WTC11 (cell line): Measurements from ENCODE around the gene NIP7. TPM values are rescaled to one million over a fixed set of nuclear protein-coding genes. Genes with fewer than 3 reads are reported as not detected.

ENCODE experiments used
- ATAC-seq: fragments of 200-7000 bp; cut with Tn5 transposase; 2 replicates; pipeline ENCODE4 v1.10.0; 2021; ENCODE audit warnings: mild to moderate bottlenecking, moderate library complexity
- CTCF ChIA-PET: fragments of 300-600 bp; sonication (Branson Sonifier 250); formaldehyde crosslinking; loops from one replicate; lab custom pipeline; 2021; ENCODE audit warnings: antibody characterized with exemption; lab: Charles Lee
- POLR2A ChIA-PET: fragments of 350-600 bp; sonication (Branson Sonifier 250); formaldehyde crosslinking; loops from one replicate; lab custom pipeline; 2021; ENCODE audit warnings: antibody characterized with exemption; lab: Charles Lee
- DNase-seq: peaks from one replicate; pipeline ENCODE4 v3.0.0; 2021; ENCODE audit warnings: low spot score
- H3K27ac Mint-ChIP-seq: 2 replicates; pipeline ENCODE4 v1.8.0; 2021; ENCODE audit warnings: mixed read lengths
- H3K27me3 Mint-ChIP-seq: 2 replicates; pipeline ENCODE4 v1.8.0; 2021; ENCODE audit warnings: low read depth, mild to moderate bottlenecking, moderate library complexity, mixed read lengths
- H3K36me3 Mint-ChIP-seq: 2 replicates; pipeline ENCODE4 v1.8.0; 2021; ENCODE audit warnings: mixed read lengths
- H3K4me1 Mint-ChIP-seq: 2 replicates; pipeline ENCODE4 v1.8.0; 2022; ENCODE audit warnings: mixed read lengths
- H3K4me3 Mint-ChIP-seq: 2 replicates; pipeline ENCODE4 v1.8.0; 2021; ENCODE audit warnings: mild to moderate bottlenecking, moderate library complexity, mixed read lengths
- H3K9me3 Mint-ChIP-seq: 2 replicates; pipeline ENCODE4 v1.8.0; 2021; ENCODE audit warnings: mixed read lengths
- ELF4 ChIP-seq: sonication (generic); formaldehyde crosslinking; IDR thresholded peaks from 2 replicates; pipeline ENCODE4 v1.8.1; 2022; ENCODE audit warnings: low read depth, mild to moderate bottlenecking, moderate library complexity, missing genetic modification reagents
- FOXK1 ChIP-seq: sonication (generic); formaldehyde crosslinking; IDR thresholded peaks from 2 replicates; pipeline ENCODE4 v1.8.0; 2022; ENCODE audit warnings: mild to moderate bottlenecking, moderate library complexity, missing genetic modification reagents
- FOXP4 ChIP-seq: sonication (generic); formaldehyde crosslinking; IDR thresholded peaks from 2 replicates; pipeline ENCODE4 v1.8.0; 2022; ENCODE audit warnings: mild to moderate bottlenecking, missing genetic modification reagents
- GRHL2 ChIP-seq: fragments of 250-450 bp; sonication (Bioruptor Pico); IDR thresholded peaks from 2 replicates; pipeline ENCODE4 v1.8.0; 2022; ENCODE audit warnings: mild to moderate bottlenecking, moderate library complexity; ENCODE audit not compliant: insufficient replicate concordance, severe bottlenecking
- NR2C2 ChIP-seq: sonication (generic); formaldehyde crosslinking; IDR thresholded peaks from 2 replicates; pipeline ENCODE4 v1.8.0; 2022; ENCODE audit warnings: mild to moderate bottlenecking, missing genetic modification reagents
- RORB ChIP-seq: fragments of 250-450 bp; sonication (Bioruptor Pico); IDR thresholded peaks from 2 replicates; pipeline ENCODE4 v1.9.0; 2021; ENCODE audit warnings: mild to moderate bottlenecking
- SOX15 ChIP-seq: fragments of 250-450 bp; sonication (Bioruptor Pico); IDR thresholded peaks from 2 replicates; pipeline ENCODE4 v1.9.0; 2021; ENCODE audit warnings: mild to moderate bottlenecking
- TEAD1 ChIP-seq: sonication (generic); formaldehyde crosslinking; IDR thresholded peaks from 2 replicates; pipeline ENCODE4 v1.8.0; 2022; ENCODE audit warnings: mild to moderate bottlenecking, missing genetic modification reagents
- TEAD4 ChIP-seq: sonication (generic); formaldehyde crosslinking; IDR thresholded peaks from 2 replicates; pipeline ENCODE4 v1.8.0; 2022; ENCODE audit warnings: mild to moderate bottlenecking, missing genetic modification reagents
- ZMAT4 ChIP-seq: fragments of 250-450 bp; sonication (Bioruptor Pico); IDR thresholded peaks from 2 replicates; pipeline ENCODE4 v1.9.0; 2021; ENCODE audit warnings: mild to moderate bottlenecking
- ZNF263 ChIP-seq: sonication (generic); formaldehyde crosslinking; IDR thresholded peaks from 2 replicates; pipeline ENCODE4 v1.8.1; 2022; ENCODE audit warnings: low read depth, mild to moderate bottlenecking, moderate library complexity, missing genetic modification reagents
- ZNF423 ChIP-seq: fragments of 250-450 bp; sonication (Bioruptor Pico); IDR thresholded peaks from 2 replicates; pipeline ENCODE4 v2.1.2; 2022; ENCODE audit warnings: mild to moderate bottlenecking, moderate library complexity
- ZNF532 ChIP-seq: fragments of 250-450 bp; sonication (Bioruptor Pico); IDR thresholded peaks from 2 replicates; pipeline ENCODE4 v1.9.0; 2021; ENCODE audit warnings: mild to moderate bottlenecking, borderline replicate concordance
- total RNA-seq: library from RNA; stranded (reverse); gene quantifications from 3 replicates; pipeline ENCODE4 v1.2.3, GENCODE V29; 2021
- TF ChIP-seq, protein P1 (sequence below): sonication (generic); formaldehyde crosslinking; IDR thresholded peaks from 2 replicates; pipeline ENCODE4 v1.8.1; 2023; ENCODE audit warnings: mild to moderate bottlenecking, moderate library complexity, missing genetic modification reagents
- TF ChIP-seq, protein P2 (sequence below): sonication (generic); formaldehyde crosslinking; IDR thresholded peaks from 2 replicates; pipeline ENCODE4 v1.8.0; 2022; ENCODE audit warnings: mild to moderate bottlenecking, missing genetic modification reagents
- TF ChIP-seq, protein P3 (sequence below): sonication (generic); formaldehyde crosslinking; IDR thresholded peaks from 2 replicates; pipeline ENCODE4 v1.8.1; 2022; ENCODE audit warnings: low read depth, missing genetic modification reagents, borderline replicate concordance
- TF ChIP-seq, protein P4 (sequence below): sonication (generic); formaldehyde crosslinking; conservative IDR thresholded peaks from 2 replicates; pipeline ENCODE4 v1.8.1; 2022; ENCODE audit warnings: mild to moderate bottlenecking, missing genetic modification reagents

The NIP7 gene
- total RNA-seq, 1 experiment from 2014 or later = 43.7 TPM

- no peak for ATAC-seq
- no peaks in the 10 kb centered on the region for H3K9me3 Mint-ChIP-seq
- DNase-seq = no peak
- CTCF ChIA-PET = no interaction called here
- TF ChIP-seq ZNF532 (CRISPR knock-in tag) (no peak), TEAD1 (CRISPR knock-in tag) (no peak), ZNF423 (CRISPR knock-in tag) (no peak), FOXK1 (CRISPR knock-in tag) (no peak), ELF4 (CRISPR knock-in tag) (no peak), SOX15 (CRISPR knock-in tag) (no peak), GRHL2 (CRISPR knock-in tag) (no peak), FOXP4 (CRISPR knock-in tag) (no peak), RORB (CRISPR knock-in tag) (no peak), ZNF263 (no peak), ZMAT4 (CRISPR knock-in tag) (no peak), TEAD4 (no peak), NR2C2 (CRISPR knock-in tag) (no peak)
- TF ChIP-seq, protein P1, sequence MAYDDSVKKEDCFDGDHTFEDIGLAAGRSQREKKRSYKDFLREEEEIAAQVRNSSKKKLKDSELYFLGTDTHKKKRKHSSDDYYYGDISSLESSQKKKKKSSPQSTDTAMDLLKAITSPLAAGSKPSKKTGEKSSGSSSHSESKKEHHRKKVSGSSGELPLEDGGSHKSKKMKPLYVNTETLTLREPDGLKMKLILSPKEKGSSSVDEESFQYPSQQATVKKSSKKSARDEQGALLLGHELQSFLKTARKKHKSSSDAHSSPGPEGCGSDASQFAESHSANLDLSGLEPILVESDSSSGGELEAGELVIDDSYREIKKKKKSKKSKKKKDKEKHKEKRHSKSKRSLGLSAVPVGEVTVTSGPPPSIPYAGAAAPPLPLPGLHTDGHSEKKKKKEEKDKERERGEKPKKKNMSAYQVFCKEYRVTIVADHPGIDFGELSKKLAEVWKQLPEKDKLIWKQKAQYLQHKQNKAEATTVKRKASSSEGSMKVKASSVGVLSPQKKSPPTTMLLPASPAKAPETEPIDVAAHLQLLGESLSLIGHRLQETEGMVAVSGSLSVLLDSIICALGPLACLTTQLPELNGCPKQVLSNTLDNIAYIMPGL (CRISPR knock-in tag) = no peak
- TF ChIP-seq, protein P2, sequence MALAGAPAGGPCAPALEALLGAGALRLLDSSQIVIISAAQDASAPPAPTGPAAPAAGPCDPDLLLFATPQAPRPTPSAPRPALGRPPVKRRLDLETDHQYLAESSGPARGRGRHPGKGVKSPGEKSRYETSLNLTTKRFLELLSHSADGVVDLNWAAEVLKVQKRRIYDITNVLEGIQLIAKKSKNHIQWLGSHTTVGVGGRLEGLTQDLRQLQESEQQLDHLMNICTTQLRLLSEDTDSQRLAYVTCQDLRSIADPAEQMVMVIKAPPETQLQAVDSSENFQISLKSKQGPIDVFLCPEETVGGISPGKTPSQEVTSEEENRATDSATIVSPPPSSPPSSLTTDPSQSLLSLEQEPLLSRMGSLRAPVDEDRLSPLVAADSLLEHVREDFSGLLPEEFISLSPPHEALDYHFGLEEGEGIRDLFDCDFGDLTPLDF (CRISPR knock-in tag) = no peak
- TF ChIP-seq, protein P3, sequence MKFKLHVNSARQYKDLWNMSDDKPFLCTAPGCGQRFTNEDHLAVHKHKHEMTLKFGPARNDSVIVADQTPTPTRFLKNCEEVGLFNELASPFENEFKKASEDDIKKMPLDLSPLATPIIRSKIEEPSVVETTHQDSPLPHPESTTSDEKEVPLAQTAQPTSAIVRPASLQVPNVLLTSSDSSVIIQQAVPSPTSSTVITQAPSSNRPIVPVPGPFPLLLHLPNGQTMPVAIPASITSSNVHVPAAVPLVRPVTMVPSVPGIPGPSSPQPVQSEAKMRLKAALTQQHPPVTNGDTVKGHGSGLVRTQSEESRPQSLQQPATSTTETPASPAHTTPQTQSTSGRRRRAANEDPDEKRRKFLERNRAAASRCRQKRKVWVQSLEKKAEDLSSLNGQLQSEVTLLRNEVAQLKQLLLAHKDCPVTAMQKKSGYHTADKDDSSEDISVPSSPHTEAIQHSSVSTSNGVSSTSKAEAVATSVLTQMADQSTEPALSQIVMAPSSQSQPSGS (CRISPR knock-in tag) = no peak
- TF ChIP-seq, protein P4, sequence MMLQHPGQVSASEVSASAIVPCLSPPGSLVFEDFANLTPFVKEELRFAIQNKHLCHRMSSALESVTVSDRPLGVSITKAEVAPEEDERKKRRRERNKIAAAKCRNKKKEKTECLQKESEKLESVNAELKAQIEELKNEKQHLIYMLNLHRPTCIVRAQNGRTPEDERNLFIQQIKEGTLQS = no peak
- H3K27me3 Mint-ChIP-seq = no peaks in the 10 kb centered on the region
- no peak overlapping the region for H3K4me3 Mint-ChIP-seq
- no peaks in the 10 kb centered on the region for H3K4me1 Mint-ChIP-seq
- H3K27ac Mint-ChIP-seq = no peak overlapping the region
- H3K36me3 Mint-ChIP-seq = peaks cover 59% of the 10 kb centered on the region
- POLR2A ChIA-PET = no interaction called here
These were observed 32.0 kb downstream of the NIP7 start for GRCh38 chr16:69371564-69371963.
